ENCODE data around the gene LKAAEAR1. TPM values are rescaled to one million over a fixed set of nuclear protein-coding genes. Genes with fewer than 3 reads are reported as not detected.
A peak's percentile ranks its signal among the peaks of the same experiment; 100 is the strongest.

The LKAAEAR1 gene
- total and polyA plus RNA-seq, 9 of the 15 experiments (the other 6 are each of a cell fraction or from before 2014, with no cell fraction given): not detected

DNA sequence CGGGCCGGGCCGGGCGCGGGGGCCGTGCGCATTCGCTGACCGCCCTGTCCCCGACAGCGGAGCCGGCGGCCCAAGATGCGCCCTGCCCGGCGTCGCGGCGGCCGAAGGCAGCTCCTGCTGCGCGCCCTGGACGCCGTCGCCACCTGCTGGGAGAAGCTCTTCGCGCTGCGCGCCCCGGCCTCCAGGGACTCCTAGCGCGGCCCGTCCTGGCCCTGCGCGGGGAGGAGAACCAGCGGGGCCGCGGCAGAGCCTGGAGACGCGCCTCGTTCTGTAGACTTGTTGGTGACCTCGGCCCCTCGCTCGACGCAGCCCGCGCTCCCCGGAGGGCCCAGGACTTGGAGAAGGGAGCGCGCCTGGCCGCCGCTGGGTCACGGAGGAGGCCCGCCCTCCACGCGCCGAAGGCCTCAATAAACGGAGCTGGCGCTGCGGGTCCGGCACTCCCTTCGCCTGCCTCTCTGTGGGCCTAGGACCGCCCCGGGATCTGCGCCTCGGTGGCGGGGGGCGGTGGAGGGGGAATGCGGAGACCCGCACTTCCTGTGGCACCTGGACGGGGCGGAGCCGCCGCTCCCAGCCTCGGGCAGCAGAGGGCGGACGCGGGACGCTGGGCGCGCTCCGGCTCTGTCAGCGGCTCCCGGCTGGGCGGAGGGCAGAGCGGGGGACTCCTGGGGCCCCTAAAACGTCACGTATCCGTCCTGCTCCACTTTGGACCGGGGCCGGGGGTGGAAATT is 45.5 kb downstream of the LKAAEAR1 start (continued):
- TF ChIP-seq KLF1 (tag; IDR thresholded peaks at IDR 0.05) (no peak; the same call in 1 of the 2 replicates), BRCA1 (IDR thresholded peaks at IDR 0.05) (no peak), BRCA1 (CRISPR knock-in tag; IDR thresholded peaks at IDR 0.05) (no peak), ZSCAN32 (CRISPR knock-in tag; IDR thresholded peaks at IDR 0.05) (no peak), ZNF354B (CRISPR knock-in tag; IDR thresholded peaks at IDR 0.05) (no peak), ZNF707 (CRISPR knock-in tag; conservative IDR thresholded peaks at IDR 0.05) (no peak), SREBF1 (IDR thresholded peaks at IDR 0.05; ENCODE audit: borderline replicate concordance, low read depth, low read length) (no peak), ZNF583 (CRISPR knock-in tag; IDR thresholded peaks at IDR 0.05) (no peak), ZNF253 (CRISPR knock-in tag; conservative IDR thresholded peaks at IDR 0.05) (no peak), RBBP5 (IDR thresholded peaks at IDR 0.05; ENCODE audit: borderline replicate concordance, insufficient read depth, low read length, poor library complexity, severe bottlenecking) (peak; percentile 43), SRSF9 (IDR thresholded peaks at IDR 0.05; ENCODE audit: borderline replicate concordance, low read depth, low read length) (no peak), TAF1 (IDR thresholded peaks at IDR 0.05; ENCODE audit: control insufficient read depth, extremely low read depth, insufficient read depth, low read length, severe bottlenecking) (peak; percentile 36), HDAC6 (IDR thresholded peaks at IDR 0.05; ENCODE audit: low read depth, low read length) (peak; percentile 94; the same call in 1 of the 2 replicates), MAFG (tag; conservative IDR thresholded peaks at IDR 0.05) (no peak), HDAC2 (IDR thresholded peaks at IDR 0.05) (no peak), ZNF175 (CRISPR knock-in tag; IDR thresholded peaks at IDR 0.05; ENCODE audit: low read depth) (no peak)
- TF ChIP-seq, protein P1, sequence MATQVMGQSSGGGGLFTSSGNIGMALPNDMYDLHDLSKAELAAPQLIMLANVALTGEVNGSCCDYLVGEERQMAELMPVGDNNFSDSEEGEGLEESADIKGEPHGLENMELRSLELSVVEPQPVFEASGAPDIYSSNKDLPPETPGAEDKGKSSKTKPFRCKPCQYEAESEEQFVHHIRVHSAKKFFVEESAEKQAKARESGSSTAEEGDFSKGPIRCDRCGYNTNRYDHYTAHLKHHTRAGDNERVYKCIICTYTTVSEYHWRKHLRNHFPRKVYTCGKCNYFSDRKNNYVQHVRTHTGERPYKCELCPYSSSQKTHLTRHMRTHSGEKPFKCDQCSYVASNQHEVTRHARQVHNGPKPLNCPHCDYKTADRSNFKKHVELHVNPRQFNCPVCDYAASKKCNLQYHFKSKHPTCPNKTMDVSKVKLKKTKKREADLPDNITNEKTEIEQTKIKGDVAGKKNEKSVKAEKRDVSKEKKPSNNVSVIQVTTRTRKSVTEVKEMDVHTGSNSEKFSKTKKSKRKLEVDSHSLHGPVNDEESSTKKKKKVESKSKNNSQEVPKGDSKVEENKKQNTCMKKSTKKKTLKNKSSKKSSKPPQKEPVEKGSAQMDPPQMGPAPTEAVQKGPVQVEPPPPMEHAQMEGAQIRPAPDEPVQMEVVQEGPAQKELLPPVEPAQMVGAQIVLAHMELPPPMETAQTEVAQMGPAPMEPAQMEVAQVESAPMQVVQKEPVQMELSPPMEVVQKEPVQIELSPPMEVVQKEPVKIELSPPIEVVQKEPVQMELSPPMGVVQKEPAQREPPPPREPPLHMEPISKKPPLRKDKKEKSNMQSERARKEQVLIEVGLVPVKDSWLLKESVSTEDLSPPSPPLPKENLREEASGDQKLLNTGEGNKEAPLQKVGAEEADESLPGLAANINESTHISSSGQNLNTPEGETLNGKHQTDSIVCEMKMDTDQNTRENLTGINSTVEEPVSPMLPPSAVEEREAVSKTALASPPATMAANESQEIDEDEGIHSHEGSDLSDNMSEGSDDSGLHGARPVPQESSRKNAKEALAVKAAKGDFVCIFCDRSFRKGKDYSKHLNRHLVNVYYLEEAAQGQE (IDR thresholded peaks at IDR 0.05; ENCODE audit: borderline replicate concordance): peak; percentile 57; the same call in 1 of the 2 replicates
- TF ChIP-seq, protein P1 (CRISPR knock-in tag; IDR thresholded peaks at IDR 0.05; ENCODE audit: low read depth): no peak
- TF ChIP-seq, protein P2, sequence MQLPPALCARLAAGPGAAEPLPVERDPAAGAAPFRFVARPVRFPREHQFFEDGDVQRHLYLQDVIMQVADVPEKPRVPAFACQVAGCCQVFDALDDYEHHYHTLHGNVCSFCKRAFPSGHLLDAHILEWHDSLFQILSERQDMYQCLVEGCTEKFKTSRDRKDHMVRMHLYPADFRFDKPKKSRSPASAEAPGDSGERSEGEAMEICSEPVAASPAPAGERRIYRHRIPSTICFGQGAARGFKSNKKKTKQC (CRISPR knock-in tag; IDR thresholded peaks at IDR 0.05): peak; percentile 78
- TF ChIP-seq, protein P3, sequence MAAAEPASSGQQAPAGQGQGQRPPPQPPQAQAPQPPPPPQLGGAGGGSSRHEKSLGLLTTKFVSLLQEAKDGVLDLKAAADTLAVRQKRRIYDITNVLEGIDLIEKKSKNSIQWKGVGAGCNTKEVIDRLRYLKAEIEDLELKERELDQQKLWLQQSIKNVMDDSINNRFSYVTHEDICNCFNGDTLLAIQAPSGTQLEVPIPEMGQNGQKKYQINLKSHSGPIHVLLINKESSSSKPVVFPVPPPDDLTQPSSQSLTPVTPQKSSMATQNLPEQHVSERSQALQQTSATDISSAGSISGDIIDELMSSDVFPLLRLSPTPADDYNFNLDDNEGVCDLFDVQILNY (CRISPR knock-in tag; IDR thresholded peaks at IDR 0.05): no peak

All from K562 (cell line).